H7 (cell line): Measurements from ENCODE around the gene ZBTB43. TPM values are rescaled to one million over a fixed set of nuclear protein-coding genes. Genes with fewer than 3 reads are reported as not detected.

Experiments used
- DNase-seq: peaks from one replicate; pipeline ENCODE4 v3.0.0; 2012
- H3K27me3 ChIP-seq: 2 replicates; pipeline ENCODE4 v1.6.0; 2011; ENCODE audit warnings: mild to moderate bottlenecking, low read length; ENCODE audit not compliant: control insufficient read depth, insufficient read depth
- H3K36me3 ChIP-seq: replicated peaks from 2 replicates; pipeline ENCODE4 v1.5.1; 2011; ENCODE audit warnings: low read length; ENCODE audit not compliant: control insufficient read depth, insufficient read depth
- H3K4me3 ChIP-seq: 2 replicates; pipeline ENCODE4 v1.5.1; 2011; ENCODE audit warnings: low read depth, mild to moderate bottlenecking, control low read depth, low read length, moderate library complexity; ENCODE audit not compliant: insufficient read depth
- total RNA-seq: library from RNA; depleted of rRNA; stranded (reverse); fragments of >200 nt; shearing (Covaris generic); gene quantifications from 2 replicates; pipeline ENCODE4 v1.2.3, GENCODE V29; 2014

The ZBTB43 gene
- total RNA-seq, 1 experiment from 2014 or later, result 7.6 TPM

DNA sequence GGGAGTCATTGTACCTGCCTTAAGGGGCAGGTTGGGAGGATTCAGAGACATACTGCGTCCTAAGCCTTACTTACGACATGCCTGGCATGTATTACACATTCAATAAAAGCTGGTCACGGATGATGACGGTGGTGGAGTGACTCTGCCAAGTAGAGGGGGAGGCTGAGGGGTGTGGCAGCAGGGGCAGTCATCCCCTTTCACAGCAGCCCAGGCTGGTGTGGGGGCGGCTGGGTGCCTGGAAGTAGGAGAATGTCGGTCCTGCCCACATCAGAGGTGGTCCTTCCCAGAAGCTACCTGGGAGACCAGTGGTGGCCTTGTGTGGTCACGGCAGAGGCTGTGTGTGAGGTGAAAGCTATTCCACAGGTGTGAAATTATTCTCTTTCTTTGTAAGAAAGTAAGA is 64.5 kb downstream of the ZBTB43 start:
- peaks cover 1% of the 10 kb centered on the region for H3K36me3 ChIP-seq
- no peaks in the 10 kb centered on the region for H3K27me3 ChIP-seq
- no peak for DNase-seq
- no peak overlapping the region for H3K4me3 ChIP-seq

DNA sequence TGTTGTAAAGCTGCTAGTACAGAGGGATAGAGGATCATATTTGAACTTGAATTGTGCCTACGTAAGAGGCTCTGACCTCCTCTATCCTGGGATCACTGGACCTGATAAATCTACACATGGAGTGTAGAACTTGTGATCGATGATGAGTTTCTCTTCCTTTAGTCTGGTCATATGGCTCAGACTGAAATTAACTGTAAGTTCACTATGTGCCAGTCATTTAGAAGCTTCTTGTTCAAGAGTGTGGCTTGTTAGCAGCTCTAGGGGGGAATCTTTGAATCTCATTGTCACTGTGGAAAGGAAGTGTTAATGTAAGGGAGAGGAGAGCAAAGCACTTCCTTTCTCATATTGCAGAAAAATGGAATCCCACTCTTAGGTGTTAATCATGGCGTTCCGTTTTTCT is 67.7 kb downstream of the ZBTB43 start:
- H3K36me3 ChIP-seq, result peaks cover 1% of the 10 kb centered on the region; the same call in 1 of the 2 replicates
- H3K4me3 ChIP-seq, result no peak overlapping the region
- H3K27me3 ChIP-seq, result no peaks in the 10 kb centered on the region
- no peak for DNase-seq

DNA sequence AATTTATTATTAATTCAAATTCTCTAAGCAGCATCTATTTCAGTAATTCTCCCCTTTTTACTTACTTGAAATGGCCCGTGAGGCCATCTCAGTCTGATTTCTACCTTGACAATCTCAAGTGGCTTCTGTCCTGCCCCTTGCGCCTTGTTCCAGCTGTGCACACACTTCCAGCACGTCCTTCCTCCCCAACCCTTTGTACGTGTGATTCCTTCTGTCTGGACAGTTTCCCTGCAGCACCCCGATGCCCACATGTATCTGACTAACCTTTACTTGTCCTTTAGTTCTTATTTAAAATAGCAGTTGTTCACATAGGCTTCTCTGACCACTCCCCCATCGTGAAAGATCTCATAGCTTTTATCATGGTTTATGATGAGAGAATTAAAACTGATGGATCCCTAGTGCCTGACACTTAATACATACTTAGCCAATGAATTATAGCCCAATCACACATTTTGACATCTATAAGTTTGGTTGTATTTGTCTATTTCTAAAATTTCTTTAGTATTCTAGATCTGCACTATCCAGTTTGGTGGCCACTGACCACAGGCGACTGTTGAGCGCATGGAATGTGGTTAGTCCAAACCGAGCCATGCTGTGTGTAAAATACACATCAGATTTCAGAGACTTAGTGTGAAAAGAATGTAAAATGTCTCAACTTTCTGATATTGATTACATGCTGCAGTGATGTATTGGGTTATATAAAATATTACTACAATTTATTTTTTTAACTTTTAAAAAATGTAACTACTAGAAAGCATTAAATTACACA is 69.9 kb downstream of the ZBTB43 start:
- H3K4me3 ChIP-seq, result no peak overlapping the region
- H3K27me3 ChIP-seq, result no peaks in the 10 kb centered on the region
- no peaks in the 10 kb centered on the region; the same call in none of the 2 replicates for H3K36me3 ChIP-seq
- DNase-seq, result no peak

DNA sequence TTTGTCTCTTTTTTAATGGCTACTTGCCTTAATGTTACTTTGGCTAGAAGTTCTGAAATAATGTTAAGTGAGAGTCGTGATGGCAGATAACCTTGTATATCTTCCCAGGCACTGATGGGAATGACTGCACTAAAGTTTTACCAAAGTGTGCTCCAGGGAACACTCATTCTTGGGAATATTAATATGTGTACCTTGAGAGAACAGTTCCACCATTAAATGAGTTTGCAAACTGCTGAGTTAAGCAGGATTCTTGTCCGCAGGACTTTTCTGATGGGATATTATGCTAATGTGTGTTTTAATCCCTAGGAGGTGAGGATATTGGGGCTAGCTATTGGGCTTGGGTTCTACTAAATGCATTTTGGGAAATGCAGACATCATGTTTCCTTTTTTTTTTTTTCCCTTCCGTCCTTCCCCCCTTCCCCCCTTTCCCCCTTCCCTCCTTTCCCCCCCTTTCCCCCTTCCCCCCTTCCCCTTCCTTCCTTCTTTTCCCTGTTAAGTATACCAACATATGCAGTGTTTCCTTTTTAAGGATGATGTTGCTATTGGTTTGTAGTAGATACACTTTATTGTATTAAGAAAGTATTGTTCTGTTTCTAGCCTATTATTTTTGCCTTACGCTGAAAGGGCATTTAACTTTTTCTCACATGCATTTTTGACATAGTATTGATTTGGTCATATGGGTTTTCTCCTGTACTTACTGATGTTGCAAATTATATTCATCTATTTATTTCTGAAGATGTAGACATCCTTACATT is 71.1 kb downstream of the ZBTB43 start:
- no peak overlapping the region for H3K4me3 ChIP-seq
- no peaks in the 10 kb centered on the region for H3K27me3 ChIP-seq
- no peak for DNase-seq
- H3K36me3 ChIP-seq, result peaks cover 8% of the 10 kb centered on the region

DNA sequence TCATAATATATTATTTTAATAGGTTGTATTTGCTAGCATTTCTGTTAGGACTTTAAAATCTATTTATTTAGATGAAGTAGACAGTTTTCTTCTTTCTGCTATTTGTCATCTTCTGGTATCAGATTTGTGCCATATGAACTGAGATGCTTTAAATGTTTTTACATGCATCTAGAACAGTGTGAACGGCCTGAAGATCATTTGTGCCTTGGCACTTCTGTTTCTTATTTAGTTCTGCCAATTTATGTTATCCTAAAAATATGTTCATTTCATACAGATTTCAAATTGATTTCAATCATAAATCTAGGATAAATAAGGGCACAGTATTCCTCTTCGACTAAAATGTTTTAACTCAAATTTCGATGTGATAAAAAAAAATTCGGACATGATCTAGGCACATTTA is 71.7 kb downstream of the ZBTB43 start:
- Histone ChIP-seq H3K27me3 (no peaks in the 10 kb centered on the region), H3K36me3 (peaks cover 8% of the 10 kb centered on the region), H3K4me3 (no peak overlapping the region)
- DNase-seq, result no peak

DNA sequence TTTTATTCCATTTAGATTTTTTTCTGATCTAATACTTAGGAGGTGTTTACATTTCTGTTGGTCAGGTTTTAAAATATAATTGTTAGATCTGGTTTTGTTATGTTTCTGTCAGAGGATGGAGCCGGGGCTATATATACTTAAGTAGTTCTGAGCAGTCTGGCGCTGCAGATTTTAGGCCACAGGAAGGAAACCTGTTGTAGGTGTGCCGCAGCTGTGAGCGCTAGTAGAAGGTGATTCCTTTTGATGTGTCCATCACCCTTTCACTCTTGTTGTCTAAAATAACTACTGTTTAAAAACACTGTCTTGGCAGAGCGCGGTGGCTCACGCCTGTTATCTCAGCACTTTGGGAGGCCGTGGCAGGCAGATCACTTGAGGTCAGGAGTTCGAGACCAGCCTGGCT is 72.6 kb downstream of the ZBTB43 start:
- Histone ChIP-seq H3K4me3 (no peak overlapping the region), H3K27me3 (no peaks in the 10 kb centered on the region), H3K36me3 (peaks cover 8% of the 10 kb centered on the region)
- no peak for DNase-seq

DNA sequence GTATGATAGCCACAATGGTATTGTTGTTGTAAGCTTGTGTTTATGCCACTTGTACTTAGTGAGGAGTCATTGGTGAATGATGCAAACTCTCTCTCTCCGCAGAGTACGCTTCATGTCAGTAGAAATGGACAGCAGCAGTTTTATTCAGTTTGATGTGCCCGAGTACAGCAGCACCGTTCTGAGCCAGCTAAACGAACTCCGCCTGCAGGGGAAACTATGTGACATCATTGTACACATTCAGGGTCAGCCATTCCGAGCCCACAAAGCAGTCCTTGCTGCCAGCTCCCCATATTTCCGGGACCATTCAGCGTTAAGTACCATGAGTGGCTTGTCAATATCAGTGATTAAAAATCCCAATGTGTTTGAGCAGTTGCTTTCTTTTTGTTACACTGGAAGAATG is 74.4 kb downstream of the ZBTB43 start:
- no peak for DNase-seq
- Histone ChIP-seq H3K36me3 (peaks cover 8% of the 10 kb centered on the region), H3K4me3 (no peak overlapping the region), H3K27me3 (no peaks in the 10 kb centered on the region)

DNA sequence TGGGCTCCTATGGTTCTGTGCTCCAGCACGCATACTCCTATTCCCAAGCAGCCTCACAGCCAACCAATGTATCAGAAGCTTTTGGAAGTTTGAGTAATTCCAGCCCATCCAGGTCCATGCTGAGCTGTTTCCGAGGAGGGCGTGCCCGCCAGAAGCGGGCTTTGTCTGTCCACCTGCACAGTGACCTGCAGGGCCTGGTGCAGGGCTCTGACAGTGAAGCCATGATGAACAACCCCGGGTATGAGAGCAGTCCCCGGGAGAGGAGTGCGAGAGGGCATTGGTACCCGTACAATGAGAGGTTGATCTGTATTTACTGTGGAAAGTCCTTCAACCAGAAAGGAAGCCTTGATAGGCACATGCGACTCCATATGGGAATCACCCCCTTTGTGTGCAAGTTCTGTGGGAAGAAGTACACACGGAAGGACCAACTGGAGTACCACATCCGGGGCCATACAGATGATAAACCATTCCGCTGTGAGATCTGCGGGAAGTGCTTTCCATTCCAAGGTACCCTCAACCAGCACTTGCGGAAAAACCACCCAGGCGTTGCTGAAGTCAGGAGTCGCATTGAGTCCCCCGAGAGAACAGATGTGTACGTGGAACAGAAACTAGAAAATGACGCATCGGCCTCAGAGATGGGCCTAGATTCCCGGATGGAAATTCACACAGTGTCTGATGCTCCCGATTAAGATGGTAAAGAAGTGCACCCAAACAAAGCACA is 75.5 kb downstream of the ZBTB43 start:
- peaks cover 8% of the 10 kb centered on the region for H3K36me3 ChIP-seq
- no peak overlapping the region for H3K4me3 ChIP-seq
- no peak for DNase-seq
- no peaks in the 10 kb centered on the region for H3K27me3 ChIP-seq

DNA sequence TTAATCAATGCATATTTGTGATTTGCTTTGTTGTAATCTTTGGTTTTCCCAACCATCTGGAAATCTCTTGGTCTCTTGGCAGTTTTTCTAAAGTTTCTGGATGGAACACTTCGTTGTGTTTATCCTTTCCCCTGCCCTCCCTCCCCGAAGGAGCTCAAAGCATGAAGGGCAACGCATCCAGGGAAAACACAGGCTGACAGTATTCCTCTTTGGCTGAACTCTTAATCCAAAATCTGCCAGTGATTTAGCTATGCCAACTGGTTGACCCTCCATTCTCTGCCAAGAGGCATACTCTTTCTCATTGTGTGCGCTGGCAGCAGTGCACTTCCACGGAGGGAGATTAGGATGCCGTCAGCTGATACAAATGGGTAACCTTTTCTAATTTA is 76.1 kb downstream of the ZBTB43 start:
- Histone ChIP-seq H3K4me3 (no peak overlapping the region), H3K27me3 (no peaks in the 10 kb centered on the region), H3K36me3 (peaks cover 8% of the 10 kb centered on the region)
- no peak for DNase-seq

DNA sequence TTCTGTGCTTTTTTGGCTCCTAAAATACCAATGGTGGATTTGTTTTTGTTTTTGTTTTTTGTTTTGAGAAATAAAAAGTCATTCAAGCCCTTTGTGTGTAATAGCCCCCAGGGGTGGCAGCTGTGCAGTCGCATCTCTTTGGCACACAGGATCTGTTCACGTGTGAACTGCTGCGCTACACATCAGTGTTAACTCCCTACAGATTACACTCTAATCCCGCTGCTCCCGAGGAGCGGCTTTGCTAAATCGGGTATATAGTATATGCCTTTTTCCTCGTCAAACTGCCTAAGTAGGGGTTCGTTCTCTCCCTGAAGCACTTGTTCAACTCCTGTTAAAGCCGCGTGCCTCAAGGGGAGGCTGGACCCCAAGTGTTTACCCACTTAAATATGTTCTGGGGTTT is 77.9 kb downstream of the ZBTB43 start:
- no peak for DNase-seq
- H3K4me3 ChIP-seq, result no peak overlapping the region
- H3K36me3 ChIP-seq, result peaks cover 8% of the 10 kb centered on the region
- no peaks in the 10 kb centered on the region for H3K27me3 ChIP-seq

DNA sequence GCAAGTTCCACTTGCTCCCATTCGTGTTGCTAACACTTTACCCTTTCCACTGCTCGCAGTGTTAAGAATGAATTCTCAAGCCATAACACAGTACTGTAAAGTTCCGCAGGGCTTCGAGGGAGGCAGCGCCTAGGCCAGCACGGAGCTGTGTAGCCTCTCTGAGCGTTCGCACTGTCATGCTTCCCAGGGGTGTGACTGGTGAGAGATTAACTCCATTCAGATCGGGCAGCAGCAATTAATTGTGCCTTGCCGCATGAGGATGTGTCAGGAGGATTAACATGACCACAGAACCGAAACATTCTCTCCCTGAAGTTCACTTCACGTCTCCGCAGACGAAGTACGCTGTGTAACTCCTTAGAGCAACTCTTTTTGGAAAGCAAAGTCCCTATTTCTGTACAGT is 78.8 kb downstream of the ZBTB43 start:
- H3K27me3 ChIP-seq, result no peaks in the 10 kb centered on the region
- H3K36me3 ChIP-seq, result peaks cover 8% of the 10 kb centered on the region
- no peak overlapping the region for H3K4me3 ChIP-seq
- DNase-seq, result no peak

DNA sequence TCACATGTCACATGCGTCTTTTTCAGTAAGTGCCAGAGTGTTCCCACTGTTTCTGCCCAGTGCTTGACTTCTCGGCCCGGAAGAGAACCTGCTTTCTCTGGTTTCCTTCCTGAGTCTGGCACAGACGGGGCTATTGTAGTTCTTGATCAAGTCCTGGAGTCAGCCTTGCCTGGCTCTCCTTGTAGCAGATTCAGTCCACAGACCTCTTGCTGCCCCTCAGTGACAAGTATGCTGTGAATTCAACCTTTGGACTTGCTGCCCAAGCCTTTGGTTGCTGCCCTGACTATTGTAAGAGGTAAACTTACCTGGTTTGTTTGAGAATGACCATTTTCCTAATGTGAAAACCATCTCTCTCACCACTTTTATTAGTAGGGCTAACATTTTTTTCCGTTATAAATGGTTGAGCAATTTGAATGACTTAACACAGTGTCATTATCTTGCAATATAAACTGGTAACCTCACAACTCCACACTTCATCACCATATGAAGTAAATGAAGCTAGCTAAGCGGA is 80.3 kb downstream of the ZBTB43 start:
- Histone ChIP-seq H3K4me3 (no peak overlapping the region), H3K27me3 (no peaks in the 10 kb centered on the region), H3K36me3 (peaks cover 5% of the 10 kb centered on the region)
- no peak for DNase-seq

DNA sequence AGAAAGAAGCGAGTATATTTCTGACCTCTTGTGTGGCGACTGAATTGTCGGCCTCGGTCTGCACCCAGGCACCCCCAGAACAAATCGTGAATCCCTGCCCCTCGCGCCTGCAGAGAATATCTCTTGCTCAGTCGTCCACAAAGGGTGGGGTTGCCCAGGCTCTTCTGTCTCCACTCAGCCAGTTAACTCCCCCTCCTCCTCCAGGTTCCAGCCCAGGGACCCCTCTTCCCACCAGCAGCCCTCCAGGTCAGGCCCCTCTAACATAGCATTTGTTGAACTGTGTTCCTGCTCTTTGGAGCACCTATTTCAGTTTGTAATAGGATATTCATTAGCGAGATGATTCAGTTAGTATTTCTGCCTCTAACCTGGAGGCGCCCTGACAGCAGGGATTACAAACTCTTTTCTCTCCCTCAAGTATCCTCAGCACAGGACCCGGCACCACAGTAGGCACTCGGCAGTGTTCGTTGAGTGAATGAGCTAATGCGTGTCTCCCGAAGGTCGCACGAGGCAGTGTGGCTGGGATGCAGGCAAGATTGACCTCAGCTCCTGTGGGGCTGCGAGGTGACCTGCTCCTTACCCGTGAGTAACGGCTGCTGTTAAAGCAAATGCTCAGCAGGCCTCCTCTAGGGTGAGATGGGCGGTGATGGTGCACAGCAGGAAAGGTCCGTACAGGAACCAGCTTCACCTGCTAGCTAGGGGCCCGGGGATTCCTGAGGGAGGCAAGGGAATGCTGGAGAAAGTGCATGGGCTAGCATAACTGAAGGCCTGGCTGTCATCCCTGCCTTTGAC is 81.4 kb downstream of the ZBTB43 start:
- no peaks in the 10 kb centered on the region for H3K36me3 ChIP-seq
- no peak overlapping the region for H3K4me3 ChIP-seq
- H3K27me3 ChIP-seq, result no peaks in the 10 kb centered on the region
- peak; percentile 62 for DNase-seq

DNA sequence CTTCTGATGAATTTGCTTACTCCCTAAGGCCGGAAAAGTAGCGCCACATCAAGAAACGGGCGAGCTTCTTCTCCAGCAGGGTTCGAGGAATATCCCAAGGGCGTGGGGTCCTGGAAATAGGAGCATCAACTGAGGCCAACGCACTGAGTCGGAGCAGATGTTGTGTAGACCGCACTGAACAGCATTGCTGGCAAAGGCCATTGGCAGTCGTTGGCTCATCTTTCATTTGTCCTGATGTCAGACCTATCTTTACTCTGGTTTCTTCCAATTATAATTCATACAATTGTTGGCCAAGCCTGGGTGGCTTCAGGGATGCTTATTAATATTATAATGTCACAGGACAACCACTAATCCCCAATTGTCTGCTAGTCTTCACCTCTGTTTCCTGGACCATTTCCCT is 82.1 kb downstream of the ZBTB43 start:
- H3K4me3 ChIP-seq, result no peak overlapping the region

More for the DNA sequence above, 82.1 kb downstream of the ZBTB43 start:
- no peak for DNase-seq
- H3K27me3 ChIP-seq, result no peaks in the 10 kb centered on the region
- no peaks in the 10 kb centered on the region for H3K36me3 ChIP-seq
